ENCODE data around the gene LIPN.

The LIPN gene, protein sequence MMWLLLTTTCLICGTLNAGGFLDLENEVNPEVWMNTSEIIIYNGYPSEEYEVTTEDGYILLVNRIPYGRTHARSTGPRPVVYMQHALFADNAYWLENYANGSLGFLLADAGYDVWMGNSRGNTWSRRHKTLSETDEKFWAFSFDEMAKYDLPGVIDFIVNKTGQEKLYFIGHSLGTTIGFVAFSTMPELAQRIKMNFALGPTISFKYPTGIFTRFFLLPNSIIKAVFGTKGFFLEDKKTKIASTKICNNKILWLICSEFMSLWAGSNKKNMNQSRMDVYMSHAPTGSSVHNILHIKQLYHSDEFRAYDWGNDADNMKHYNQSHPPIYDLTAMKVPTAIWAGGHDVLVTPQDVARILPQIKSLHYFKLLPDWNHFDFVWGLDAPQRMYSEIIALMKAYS

DNA sequence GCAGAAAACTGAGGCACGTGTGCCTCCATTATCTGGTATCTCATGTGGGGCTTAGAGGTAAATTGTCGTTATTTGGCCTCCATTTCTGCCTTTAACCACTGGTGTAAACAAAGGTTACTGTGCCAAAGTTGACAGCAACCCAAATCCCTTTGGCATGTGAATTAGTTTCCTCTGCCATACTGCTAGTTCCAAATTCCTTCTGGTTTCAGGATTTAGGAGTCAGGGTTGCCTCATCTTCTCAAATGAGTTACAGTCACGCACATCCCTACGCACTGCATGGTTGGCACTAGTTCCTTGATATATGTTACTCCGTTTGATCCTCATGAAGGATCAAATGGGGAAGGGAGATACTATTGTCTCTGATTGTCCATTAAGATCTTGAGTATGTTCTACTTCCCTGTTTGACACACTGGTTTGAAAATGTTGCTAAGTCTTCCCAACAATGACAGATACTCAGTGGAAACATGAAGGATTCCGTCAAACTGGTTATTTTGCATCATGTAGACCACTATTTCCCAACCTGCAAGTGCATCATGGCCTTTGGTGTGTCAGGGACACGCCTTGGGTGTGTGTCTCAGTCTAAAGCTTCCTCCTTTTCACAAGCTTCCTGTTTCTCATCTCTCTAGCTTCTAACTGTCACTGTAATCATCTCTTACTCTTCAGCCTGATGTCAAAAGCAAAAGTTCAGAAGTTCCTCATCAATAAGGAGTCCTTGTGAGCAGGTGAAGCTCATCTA lies at the start of gene LIPN:
Gene LIPN, plus strand, starts transcription at position 655 of the 736 bp plus-strand sequence. CDS start 1,386 bp downstream, outside the sequence.
- TF ChIP-seq, protein P1, sequence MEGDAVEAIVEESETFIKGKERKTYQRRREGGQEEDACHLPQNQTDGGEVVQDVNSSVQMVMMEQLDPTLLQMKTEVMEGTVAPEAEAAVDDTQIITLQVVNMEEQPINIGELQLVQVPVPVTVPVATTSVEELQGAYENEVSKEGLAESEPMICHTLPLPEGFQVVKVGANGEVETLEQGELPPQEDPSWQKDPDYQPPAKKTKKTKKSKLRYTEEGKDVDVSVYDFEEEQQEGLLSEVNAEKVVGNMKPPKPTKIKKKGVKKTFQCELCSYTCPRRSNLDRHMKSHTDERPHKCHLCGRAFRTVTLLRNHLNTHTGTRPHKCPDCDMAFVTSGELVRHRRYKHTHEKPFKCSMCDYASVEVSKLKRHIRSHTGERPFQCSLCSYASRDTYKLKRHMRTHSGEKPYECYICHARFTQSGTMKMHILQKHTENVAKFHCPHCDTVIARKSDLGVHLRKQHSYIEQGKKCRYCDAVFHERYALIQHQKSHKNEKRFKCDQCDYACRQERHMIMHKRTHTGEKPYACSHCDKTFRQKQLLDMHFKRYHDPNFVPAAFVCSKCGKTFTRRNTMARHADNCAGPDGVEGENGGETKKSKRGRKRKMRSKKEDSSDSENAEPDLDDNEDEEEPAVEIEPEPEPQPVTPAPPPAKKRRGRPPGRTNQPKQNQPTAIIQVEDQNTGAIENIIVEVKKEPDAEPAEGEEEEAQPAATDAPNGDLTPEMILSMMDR (IDR thresholded peaks at IDR 0.05; ENCODE audit: low read depth, low read length), result no peak
- DNase-seq (ENCODE audit: low read depth in 2 of 2), result no peak
- H3K4me3 ChIP-seq (replicated peaks in 1 of 2; ENCODE audit: low read depth in 2 of 2, low read length in 2 of 2), result no peak within 1 kb of the TSS

DNA sequence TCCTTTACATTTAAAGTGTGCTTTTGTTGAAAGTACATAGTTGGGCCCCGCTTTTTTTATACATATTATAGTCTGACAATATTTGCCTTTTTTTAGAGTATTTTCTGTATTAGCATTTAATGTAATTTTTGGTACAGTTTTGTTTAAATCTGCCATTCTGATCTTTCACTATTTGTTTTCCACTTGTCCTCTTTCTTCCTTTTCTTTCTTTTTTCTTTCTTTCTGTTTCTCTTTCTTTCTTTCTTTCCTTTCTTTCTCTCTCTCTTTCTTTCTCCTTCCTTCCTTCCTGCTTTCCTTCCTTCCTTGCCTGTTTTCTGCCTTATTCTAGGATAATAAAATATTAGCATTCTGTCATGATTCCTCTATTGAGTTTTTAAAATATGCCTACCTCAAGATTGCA lies 44.3 kb upstream of the LIPN start:
- TF ChIP-seq, protein P1 (IDR thresholded peaks at IDR 0.05; ENCODE audit: low read depth, low read length), result no peak
- H3K4me3 ChIP-seq (replicated peaks in 1 of 2; ENCODE audit: low read depth in 2 of 2, low read length in 2 of 2), result no peak overlapping the region
- DNase-seq (ENCODE audit: low read depth in 2 of 2), result no peak

DNA sequence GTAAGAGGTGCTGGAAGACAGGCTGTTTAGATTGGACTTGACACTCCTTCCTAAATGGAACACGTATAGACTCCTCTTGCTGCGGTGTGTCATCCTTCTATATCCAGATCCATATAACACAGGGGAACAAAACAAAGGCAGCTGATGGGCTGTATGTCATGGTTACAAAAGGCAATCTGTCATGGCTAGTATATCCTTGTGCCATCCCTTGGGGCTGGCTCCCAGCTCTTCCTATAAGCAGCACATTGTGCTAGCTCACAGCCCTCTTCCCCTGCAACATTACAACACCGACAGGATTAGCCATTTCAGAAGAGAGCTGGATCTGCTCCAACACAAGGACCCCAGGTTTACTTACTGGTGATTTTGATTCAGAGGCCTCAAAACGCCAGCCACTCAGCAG lies 38.4 kb upstream of the LIPN start:
- TF ChIP-seq, protein P1 (IDR thresholded peaks at IDR 0.05; ENCODE audit: low read depth, low read length), result no peak
- DNase-seq (ENCODE audit: low read depth in 2 of 2), result no peak
- H3K4me3 ChIP-seq (replicated peaks in 1 of 2; ENCODE audit: low read depth in 2 of 2, low read length in 2 of 2), result no peak overlapping the region

DNA sequence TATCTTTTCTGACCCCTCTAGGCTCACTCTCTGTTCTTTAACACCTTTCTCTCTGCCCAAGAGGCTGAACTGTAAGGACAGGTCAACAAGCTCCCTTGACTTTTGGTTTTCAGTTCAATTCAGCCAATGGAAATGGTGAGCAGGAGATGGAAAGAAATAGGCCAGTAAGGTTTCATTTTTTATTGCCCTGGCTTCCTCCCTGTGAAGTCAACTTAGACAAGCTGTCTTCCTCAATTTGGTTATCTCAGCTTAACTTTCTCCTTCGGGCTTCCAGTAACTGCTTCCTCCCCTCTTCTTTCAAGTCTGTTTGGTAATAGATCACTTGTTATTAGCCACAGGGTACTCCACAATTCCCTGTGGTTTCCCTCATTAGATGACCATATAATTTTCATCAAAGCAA lies 34.0 kb upstream of the LIPN start:
- no peak for DNase-seq (ENCODE audit: low read depth in 2 of 2)

DNA sequence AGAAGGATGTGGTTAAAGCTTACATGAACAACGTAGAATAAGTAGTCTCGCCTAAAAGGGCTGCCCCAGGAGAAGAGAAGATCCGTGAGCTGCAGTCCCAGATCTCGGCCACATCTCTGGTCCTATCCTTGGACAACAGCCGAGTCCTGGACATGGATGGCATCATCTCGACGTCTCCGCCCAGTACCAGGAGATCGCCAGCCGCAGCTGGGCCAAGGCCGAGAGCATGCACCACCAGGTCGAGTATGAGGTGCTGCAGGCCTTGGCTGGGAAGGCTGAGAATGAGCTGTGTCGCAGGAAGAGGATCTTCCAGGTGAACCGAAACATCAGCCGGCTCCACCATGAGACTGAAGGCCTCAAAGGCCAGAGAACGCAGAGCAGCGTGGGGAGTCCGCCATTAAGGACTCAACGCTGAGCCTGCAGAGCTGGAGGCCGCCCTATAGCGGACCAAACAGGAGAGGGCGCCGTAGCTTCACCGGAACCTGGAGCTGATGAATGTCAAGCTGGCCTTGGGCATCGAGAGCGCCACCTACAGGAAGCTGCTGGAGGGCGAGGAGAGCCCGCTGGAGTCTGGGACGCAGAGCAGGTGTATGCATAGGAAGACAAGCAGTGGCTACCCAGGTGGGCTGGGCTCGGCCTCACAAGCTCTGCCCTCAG lies 31.6 kb upstream of the LIPN start:
- H3K4me3 ChIP-seq (replicated peaks in 1 of 2; ENCODE audit: low read depth in 2 of 2, low read length in 2 of 2), result no peak overlapping the region

More for the DNA sequence above, 34.0 kb upstream of the LIPN start:
- H3K4me3 ChIP-seq (replicated peaks in 1 of 2; ENCODE audit: low read depth in 2 of 2, low read length in 2 of 2), result no peak overlapping the region
- TF ChIP-seq, protein P1 (IDR thresholded peaks at IDR 0.05; ENCODE audit: low read depth, low read length), result no peak

DNA sequence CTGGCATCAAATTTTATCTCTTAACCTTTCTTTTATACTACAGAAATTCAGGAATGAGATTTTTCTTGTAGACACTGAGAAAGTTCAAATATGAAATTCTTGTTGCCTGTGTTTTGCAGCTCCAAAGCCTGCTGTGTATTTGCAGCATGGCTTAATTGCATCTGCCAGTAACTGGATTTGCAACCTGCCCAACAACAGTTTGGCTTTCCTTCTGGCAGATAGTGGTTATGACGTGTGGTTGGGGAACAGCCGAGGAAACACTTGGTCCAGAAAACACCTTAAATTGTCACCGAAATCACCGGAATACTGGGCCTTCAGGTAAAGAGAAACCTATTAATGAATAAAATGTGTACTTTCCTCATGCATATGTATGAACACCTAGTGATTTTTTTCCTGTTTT lies 29.0 kb upstream of the LIPN start:
- TF ChIP-seq, protein P1 (IDR thresholded peaks at IDR 0.05; ENCODE audit: low read depth, low read length), result no peak
- no peak overlapping the region for H3K4me3 ChIP-seq (replicated peaks in 1 of 2; ENCODE audit: low read depth in 2 of 2, low read length in 2 of 2)
- DNase-seq (ENCODE audit: low read depth in 2 of 2), result no peak

More for the DNA sequence above, 31.6 kb upstream of the LIPN start:
- TF ChIP-seq, protein P1 (IDR thresholded peaks at IDR 0.05; ENCODE audit: low read depth, low read length), result peak; percentile 59
- DNase-seq (ENCODE audit: low read depth in 2 of 2), result peak; percentile 4 to 52
